HepG2 (cell line): ENCODE results near the gene TIMELESS. TPM values are rescaled to one million over a fixed set of nuclear protein-coding genes. Genes with fewer than 3 reads are reported as not detected.

Experiments used
- CBFB ChIP-seq: sonication (generic); formaldehyde crosslinking; IDR thresholded peaks from 2 replicates; pipeline ENCODE4 v1.4.0; 2020; ENCODE audit warnings: missing genetic modification reagents
- KDM2A ChIP-seq: sonication (generic); formaldehyde crosslinking; IDR thresholded peaks from 2 replicates; pipeline ENCODE4 v1.4.0; 2020; ENCODE audit warnings: low read depth, missing genetic modification reagents, borderline replicate concordance
- KDM5B ChIP-seq: sonication (generic); formaldehyde crosslinking; IDR thresholded peaks from 2 replicates; pipeline ENCODE4 v1.4.0; 2020; ENCODE audit warnings: missing genetic modification reagents, mild to moderate bottlenecking, borderline replicate concordance
- KDM6A ChIP-seq: IDR thresholded peaks from 2 replicates; pipeline ENCODE4 v1.6.1; 2016; ENCODE audit warnings: low read depth
- MED13 ChIP-seq: sonication (generic); formaldehyde crosslinking; IDR thresholded peaks from 2 replicates; pipeline ENCODE4 v1.5.0; 2020; ENCODE audit warnings: missing genetic modification reagents
- MTF1 ChIP-seq: sonication (generic); formaldehyde crosslinking; IDR thresholded peaks from 2 replicates; pipeline ENCODE4 v1.5.0; 2020; ENCODE audit warnings: missing genetic modification reagents
- NFE2L2 ChIP-seq: fragments of 150-350 bp; IDR thresholded peaks from 2 replicates; pipeline ENCODE4 v1.6.1; 2014; ENCODE audit warnings: low read length
- RXRB ChIP-seq: IDR thresholded peaks from 2 replicates; pipeline ENCODE4 v1.6.1; 2016; ENCODE audit warnings: borderline replicate concordance, missing genetic modification reagents, missing compliant biosample characterization
- YY1 ChIP-seq: IDR thresholded peaks from 2 replicates; pipeline ENCODE4 v1.6.1; 2011; ENCODE audit warnings: low read length, low read depth, moderate library complexity, mild to moderate bottlenecking; ENCODE audit not compliant: insufficient read depth, insufficient replicate concordance
- ZFP82 ChIP-seq: sonication (generic); formaldehyde crosslinking; IDR thresholded peaks from 2 replicates; pipeline ENCODE4 v1.5.1; 2020; ENCODE audit warnings: mild to moderate bottlenecking, missing genetic modification reagents, borderline replicate concordance
- ZFP90 ChIP-seq: sonication (generic); formaldehyde crosslinking; IDR thresholded peaks from 2 replicates; pipeline ENCODE4 v1.8.0; 2022; ENCODE audit warnings: missing genetic modification reagents, mild to moderate bottlenecking, inconsistent platforms, borderline replicate concordance
- ZMYM3 ChIP-seq: sonication (generic); formaldehyde crosslinking; IDR thresholded peaks from 2 replicates; pipeline ENCODE4 v1.5.1; 2020; ENCODE audit warnings: mild to moderate bottlenecking, missing genetic modification reagents
- ZNF30 ChIP-seq: sonication (generic); formaldehyde crosslinking; IDR thresholded peaks from 2 replicates; pipeline ENCODE4 v1.5.0; 2020; ENCODE audit warnings: mild to moderate bottlenecking, missing genetic modification reagents
- ZNF7 ChIP-seq: IDR thresholded peaks from 2 replicates; pipeline ENCODE4 v1.6.1; 2016; ENCODE audit warnings: missing biosample characterization, missing genetic modification reagents
- ZNF709 ChIP-seq: sonication (generic); formaldehyde crosslinking; IDR thresholded peaks from 2 replicates; pipeline ENCODE4 v1.5.0; 2020; ENCODE audit warnings: mild to moderate bottlenecking, missing genetic modification reagents
- ZNF816 ChIP-seq: sonication (generic); formaldehyde crosslinking; IDR thresholded peaks from 2 replicates; pipeline ENCODE4 v1.8.0; 2022; ENCODE audit warnings: missing genetic modification reagents, mild to moderate bottlenecking, borderline replicate concordance
- polyA plus RNA-seq, 8 experiments: library from polyadenylated mRNA; depleted of rRNA in 3 of 8; stranded (reverse) in 7 of 8; unstranded in 1 of 8; fragments of >200 nt; fragmentation: Illumina TruSeq in 4 of 8; extraction: Trizol in 4 of 8; gene quantifications; 2 replicates each; pipeline versions ENCODE4 v1.2.1 to v1.2.3, GENCODE V29; 2011 to 2016; ENCODE audit warnings: low read depth in 4 of 8, missing spikeins in 1 of 8, mixed read lengths in 1 of 8; ENCODE audit not compliant: insufficient read depth in 1 of 8
- total RNA-seq, 5 experiments: library from RNA; depleted of rRNA; stranded (reverse); fragments of >200 nt; fragmentation: Illumina TruSeq; extraction: Trizol; gene quantifications; 2 replicates each; pipeline ENCODE4 v1.2.3, GENCODE V29; 2016; ENCODE audit warnings: low read depth in 1 of 5
- TF ChIP-seq, protein P1 (sequence below), 2 experiments: sonication (generic) in 1 of 2; formaldehyde crosslinking in 1 of 2; IDR thresholded peaks; 2 replicates each; pipeline versions ENCODE4 v1.6.1 to v1.9.0; 2014 to 2022; ENCODE audit warnings: antibody characterized with exemption in 1 of 2, borderline replicate concordance in 1 of 2, inconsistent platforms in 1 of 2, low read depth in 1 of 2, missing genetic modification reagents in 1 of 2
- TF ChIP-seq, protein P2 (sequence below): sonication (generic); formaldehyde crosslinking; IDR thresholded peaks from 2 replicates; pipeline ENCODE4 v1.5.0; 2020; ENCODE audit warnings: mild to moderate bottlenecking, missing genetic modification reagents, borderline replicate concordance
- TF ChIP-seq, protein P3 (sequence below): sonication (generic); formaldehyde crosslinking; IDR thresholded peaks from 2 replicates; pipeline ENCODE4 v1.4.0; 2020; ENCODE audit warnings: missing genetic modification reagents, borderline replicate concordance

The TIMELESS gene
- total and polyA plus RNA-seq, 2 of the 13 experiments (the other 11 are each of a cell fraction or from before 2014, with no cell fraction given) = 4.0 to 20.3 TPM

DNA sequence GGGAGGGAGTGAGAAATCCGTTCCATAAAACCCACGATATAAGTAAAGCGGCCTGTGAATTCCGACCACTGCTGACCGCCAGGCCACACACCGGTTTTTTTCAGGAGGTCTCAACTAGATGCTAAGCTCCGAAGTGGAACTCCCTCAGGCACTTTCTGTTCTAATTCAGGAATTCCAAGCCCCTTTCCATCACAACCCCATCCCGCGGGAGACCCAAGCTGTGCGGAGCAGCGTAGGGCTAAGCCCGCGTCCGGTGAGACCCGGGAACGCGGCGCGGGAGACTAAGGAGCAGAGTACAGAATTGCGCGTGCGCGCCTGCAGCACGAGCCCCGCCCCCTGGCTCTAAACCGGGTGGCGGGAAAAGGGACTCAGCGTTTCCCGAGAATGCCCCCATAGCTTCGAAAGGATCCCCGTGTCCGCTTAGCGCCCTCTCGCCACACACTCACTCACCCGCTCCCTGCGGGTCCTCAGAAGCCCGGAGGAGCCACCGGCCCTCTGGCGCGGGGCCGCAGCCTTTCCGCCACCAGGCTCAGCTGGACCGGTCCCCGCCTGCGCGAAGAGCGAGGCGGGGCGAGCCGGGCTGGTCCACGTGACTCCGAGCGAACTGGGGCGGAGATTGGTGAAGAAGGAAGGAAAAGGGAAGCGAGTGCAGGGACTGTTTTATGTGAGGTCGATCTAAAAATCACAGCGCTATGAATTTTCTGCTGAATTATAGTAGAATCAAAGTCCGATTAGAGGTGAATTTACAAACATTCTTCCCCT is at the start of gene TIMELESS (continued):
- TF ChIP-seq, protein P1, sequence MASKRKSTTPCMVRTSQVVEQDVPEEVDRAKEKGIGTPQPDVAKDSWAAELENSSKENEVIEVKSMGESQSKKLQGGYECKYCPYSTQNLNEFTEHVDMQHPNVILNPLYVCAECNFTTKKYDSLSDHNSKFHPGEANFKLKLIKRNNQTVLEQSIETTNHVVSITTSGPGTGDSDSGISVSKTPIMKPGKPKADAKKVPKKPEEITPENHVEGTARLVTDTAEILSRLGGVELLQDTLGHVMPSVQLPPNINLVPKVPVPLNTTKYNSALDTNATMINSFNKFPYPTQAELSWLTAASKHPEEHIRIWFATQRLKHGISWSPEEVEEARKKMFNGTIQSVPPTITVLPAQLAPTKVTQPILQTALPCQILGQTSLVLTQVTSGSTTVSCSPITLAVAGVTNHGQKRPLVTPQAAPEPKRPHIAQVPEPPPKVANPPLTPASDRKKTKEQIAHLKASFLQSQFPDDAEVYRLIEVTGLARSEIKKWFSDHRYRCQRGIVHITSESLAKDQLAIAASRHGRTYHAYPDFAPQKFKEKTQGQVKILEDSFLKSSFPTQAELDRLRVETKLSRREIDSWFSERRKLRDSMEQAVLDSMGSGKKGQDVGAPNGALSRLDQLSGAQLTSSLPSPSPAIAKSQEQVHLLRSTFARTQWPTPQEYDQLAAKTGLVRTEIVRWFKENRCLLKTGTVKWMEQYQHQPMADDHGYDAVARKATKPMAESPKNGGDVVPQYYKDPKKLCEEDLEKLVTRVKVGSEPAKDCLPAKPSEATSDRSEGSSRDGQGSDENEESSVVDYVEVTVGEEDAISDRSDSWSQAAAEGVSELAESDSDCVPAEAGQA (IDR thresholded peaks at IDR 0.05; ENCODE audit: low read depth) = 0 out of 2 replicates have a peak, but pooled peaks have one; percentile 25
- TF ChIP-seq, protein P1 (CRISPR knock-in tag; IDR thresholded peaks at IDR 0.05; ENCODE audit: borderline replicate concordance) = peak; percentile 64; the same call in 1 of the 2 replicates
- TF ChIP-seq ZFP90 (CRISPR knock-in tag) (peak; percentile 96), ZNF7 (no peak), ZNF816 (CRISPR knock-in tag) (0 out of 2 replicates have a peak, but pooled peaks have one; percentile 57), MTF1 (CRISPR knock-in tag) (peak; percentile 52; the same call in 1 of the 2 replicates), KDM5B (CRISPR knock-in tag) (peak; percentile 92; the same call in 1 of the 2 replicates), KDM6A (no peak), YY1 (peak; percentile 49), MED13 (0 out of 2 replicates have a peak, but pooled peaks have one; percentile 81), ZNF709 (peak; percentile 88; the same call in 1 of the 2 replicates), ZFP82 (CRISPR knock-in tag) (0 out of 2 replicates have a peak, but pooled peaks have one; percentile 25), KDM2A (peak; percentile 69), NFE2L2 (no peak), ZMYM3 (CRISPR knock-in tag) (peak; percentile 26; the same call in 1 of the 2 replicates), ZNF30 (CRISPR knock-in tag) (peak; percentile 67; the same call in 1 of the 2 replicates), CBFB (CRISPR knock-in tag) (no peak; the same call in 1 of the 2 replicates), RXRB (CRISPR knock-in tag) (peak; percentile 41; the same call in 1 of the 2 replicates)
- TF ChIP-seq, protein P2, sequence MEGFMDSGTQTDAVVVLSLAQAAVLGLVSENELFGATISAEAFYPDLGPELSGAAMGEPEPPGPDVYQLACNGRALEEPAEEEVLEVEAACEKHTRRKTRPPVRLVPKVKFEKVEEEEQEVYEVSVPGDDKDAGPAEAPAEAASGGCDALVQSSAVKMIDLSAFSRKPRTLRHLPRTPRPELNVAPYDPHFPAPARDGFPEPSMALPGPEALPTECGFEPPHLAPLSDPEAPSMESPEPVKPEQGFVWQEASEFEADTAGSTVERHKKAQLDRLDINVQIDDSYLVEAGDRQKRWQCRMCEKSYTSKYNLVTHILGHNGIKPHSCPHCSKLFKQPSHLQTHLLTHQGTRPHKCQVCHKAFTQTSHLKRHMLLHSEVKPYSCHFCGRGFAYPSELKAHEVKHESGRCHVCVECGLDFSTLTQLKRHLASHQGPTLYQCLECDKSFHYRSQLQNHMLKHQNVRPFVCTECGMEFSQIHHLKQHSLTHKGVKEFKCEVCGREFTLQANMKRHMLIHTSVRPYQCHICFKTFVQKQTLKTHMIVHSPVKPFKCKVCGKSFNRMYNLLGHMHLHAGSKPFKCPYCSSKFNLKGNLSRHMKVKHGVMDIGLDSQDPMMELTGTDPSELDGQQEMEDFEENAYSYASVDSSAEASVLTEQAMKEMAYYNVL (CRISPR knock-in tag) = peak; percentile 71; the same call in 1 of the 2 replicates
- TF ChIP-seq, protein P3, sequence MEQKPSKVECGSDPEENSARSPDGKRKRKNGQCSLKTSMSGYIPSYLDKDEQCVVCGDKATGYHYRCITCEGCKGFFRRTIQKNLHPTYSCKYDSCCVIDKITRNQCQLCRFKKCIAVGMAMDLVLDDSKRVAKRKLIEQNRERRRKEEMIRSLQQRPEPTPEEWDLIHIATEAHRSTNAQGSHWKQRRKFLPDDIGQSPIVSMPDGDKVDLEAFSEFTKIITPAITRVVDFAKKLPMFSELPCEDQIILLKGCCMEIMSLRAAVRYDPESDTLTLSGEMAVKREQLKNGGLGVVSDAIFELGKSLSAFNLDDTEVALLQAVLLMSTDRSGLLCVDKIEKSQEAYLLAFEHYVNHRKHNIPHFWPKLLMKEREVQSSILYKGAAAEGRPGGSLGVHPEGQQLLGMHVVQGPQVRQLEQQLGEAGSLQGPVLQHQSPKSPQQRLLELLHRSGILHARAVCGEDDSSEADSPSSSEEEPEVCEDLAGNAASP (CRISPR knock-in tag) = peak; percentile 10; the same call in 1 of the 2 replicates
